Measurements from ENCODE around the gene LBHD2.

LBHD2 gene

DNA sequence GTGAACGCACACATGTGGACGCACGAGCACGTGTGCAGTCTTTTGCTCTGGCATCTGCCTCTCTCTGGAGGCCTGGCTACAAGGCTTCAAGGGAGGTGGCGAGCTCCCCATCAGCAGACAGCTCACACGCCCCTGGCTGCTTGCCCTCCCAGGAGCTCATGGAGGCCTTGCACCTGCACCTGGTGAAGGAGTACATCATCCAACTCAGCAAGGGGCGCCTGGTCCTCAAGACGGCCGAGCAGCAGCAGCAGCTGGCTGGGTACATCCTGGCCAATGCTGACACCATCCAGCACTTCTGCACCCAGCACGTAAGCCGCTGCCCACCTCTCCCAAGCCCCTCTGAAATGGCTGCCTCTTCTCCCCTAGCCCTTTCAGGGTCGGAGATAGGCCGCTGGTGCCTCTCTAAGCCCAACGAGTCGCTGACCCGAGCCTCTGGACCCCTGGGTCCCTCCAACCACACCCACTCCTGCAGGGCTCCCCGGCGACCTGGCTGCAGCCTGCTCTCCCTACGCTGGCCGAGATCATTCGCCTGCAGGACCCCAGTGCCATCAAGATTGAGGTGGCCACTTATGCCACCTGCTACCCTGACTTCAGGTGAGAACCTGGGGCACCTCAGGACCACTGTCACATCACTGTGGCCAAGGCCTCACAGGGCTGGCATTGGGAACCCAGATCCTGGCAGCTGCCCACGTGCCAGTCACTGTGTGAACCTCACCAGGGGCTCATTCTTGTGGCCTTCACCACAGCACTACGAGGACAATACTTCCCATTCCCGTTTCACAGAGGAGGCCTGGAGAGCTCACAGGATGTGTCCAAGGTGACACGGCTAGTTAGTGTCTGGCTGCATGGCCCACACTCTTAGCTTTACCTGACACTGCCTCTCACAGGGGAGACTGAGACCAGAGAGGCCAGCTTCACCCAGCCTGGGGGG lies 49.5 kb downstream of the LBHD2 start:
- no peak for DNase-seq

DNA sequence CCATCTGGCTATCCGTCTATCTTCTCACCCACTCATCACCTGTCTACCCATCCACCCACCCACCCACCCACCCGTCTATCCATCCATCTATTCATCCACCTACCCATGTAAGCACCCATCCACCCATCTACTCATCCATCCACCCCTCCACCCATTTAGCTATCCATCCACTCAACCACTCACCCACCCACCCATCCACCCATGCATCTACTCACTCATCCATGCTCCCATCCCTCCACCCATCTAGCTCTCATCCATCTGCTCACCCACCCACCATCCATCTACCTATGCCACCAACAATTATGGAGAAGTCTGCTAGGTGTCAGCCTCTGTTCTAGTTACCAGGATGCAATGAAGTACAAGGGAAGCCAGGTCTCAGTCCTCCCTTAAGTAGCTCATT lies 50.4 kb downstream of the LBHD2 start:
- DNase-seq: no peak

DNA sequence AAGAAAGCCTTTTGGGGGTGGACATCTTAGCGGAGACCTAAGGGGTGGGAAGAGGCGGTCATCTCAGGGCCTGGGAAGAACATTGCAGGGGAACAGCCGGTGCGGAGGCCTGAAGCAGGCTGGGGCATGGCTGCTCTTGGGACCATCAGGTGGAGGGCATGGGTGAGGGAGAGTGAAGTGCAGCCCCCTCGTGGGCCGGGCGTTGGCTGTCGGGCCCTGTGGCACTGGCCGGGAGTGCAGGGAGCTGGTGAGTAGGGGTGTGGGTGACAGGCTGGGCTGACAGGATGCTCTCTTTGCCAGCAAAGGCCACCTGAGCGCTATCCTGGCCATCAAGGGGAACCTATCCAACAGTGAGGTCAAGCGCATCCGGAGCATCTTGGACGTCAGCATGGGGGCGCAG lies 50.9 kb downstream of the LBHD2 start:
- no peak for DNase-seq

DNA sequence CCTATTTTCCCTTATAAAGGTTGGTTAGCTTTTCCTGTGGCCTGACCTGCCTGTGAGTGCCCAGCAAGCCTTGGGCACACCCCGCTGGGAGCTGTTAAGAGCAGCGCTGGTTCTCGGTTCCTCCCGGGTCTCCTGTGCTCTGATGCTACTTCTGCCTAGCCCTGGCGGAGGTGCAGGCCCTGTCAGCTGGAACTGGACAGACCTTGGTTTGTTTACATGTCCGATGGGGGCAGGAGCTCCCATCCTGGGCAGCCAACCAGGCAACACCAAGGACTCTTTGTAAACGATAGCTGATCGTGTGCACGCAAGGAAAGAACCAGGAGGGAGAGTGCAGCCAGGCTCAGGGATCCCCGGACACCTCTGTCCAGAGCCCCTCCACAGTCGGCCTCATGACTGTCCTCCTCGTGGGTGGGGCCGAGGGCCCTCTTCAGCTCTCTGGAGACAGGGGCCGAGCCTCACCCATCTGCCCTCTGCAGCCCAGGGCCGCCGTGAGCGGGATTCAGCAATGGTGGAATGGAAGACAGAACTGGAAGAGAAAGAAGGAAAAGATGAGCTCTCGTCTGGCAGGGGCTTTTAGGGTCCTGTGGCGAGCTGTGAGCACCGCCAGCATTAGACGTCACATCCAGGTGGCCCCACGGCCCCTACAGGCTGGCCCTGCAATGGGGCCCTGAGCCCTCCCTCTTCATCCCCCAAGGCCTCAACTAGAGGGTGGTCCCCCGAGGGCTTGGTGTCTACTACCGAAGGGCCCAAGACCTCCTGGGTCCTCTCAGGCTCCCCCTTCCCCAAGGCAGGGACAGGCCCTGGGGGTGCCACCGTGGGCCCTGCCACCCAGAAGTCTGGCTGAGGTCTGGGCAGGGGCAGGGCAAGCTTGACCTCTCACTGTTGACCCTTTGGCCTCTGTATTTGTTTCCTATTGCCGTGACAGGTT lies 51.6 kb downstream of the LBHD2 start:
- no peak for DNase-seq

DNA sequence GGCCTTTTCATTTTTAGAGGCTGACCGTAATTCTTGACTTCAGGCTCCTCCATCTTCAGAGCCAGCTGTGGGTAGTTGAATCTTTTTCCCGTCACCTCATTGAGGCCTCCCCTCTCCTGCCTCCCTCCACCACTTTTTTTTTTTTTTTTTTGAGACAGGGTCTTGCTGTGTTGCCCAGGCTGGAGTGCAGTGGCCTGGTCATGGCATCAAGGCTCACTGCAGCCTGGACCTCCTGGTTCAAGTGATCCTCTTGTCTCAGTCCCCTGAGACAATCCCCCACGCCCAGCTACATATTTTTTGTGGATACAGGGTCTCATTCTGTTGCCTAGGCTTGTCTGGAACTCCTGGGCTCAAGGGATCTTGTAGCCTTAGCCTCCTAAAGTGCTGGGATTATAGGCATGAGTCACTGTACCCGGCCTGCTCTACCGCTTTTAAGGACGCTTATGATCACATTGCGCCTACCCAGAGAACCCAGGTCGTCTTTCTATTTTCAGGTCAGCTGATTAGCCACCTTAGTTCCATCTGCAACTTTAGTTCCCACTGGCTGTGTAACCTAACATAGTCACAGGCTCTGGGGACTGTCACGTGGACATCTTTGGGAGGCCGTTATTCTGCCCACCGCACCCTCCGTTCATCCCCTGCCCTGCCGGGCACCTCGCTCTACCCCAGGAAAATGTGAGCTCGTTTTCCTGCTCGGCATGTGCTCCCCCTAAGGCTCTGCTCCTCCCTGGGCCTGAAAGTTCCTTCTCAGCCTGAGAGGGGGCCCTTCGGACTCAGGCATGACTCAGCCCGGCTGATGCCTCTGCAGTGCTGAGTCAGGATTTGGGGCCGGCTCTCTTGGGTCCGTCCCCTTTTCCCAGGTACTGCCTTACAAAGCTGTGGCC lies 52.6 kb downstream of the LBHD2 start:
- no peak for DNase-seq

DNA sequence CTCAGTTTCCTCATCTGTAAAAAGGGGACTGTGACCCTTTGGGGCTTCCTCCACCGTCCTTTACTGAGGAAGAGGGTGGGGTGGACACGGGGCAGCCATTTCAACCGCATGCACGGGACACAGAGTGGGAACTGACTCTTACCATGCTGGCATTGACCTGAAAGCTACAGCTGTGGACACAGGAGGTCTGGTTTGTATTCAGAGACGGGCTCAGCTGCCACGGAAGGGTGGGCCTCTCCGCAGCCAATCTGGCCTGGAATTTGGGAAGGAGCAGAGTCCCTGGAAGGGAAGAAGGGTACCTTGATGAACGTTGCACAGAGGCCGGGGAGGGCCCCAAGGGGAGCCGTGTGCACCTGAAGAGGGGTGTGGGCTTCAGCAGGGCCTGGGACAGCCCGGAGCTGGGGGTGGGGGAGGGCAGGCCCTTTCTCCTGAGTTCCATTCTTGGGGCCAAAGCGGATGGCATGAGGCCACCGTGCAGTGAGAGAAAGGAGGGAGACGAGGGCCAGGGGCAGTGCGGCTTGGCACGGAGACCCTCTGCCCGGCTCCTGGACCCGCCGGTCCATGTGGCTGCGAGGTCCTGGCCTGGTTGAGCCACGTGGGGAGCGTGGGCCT lies 53.8 kb downstream of the LBHD2 start:
- DNase-seq: no peak

DNA sequence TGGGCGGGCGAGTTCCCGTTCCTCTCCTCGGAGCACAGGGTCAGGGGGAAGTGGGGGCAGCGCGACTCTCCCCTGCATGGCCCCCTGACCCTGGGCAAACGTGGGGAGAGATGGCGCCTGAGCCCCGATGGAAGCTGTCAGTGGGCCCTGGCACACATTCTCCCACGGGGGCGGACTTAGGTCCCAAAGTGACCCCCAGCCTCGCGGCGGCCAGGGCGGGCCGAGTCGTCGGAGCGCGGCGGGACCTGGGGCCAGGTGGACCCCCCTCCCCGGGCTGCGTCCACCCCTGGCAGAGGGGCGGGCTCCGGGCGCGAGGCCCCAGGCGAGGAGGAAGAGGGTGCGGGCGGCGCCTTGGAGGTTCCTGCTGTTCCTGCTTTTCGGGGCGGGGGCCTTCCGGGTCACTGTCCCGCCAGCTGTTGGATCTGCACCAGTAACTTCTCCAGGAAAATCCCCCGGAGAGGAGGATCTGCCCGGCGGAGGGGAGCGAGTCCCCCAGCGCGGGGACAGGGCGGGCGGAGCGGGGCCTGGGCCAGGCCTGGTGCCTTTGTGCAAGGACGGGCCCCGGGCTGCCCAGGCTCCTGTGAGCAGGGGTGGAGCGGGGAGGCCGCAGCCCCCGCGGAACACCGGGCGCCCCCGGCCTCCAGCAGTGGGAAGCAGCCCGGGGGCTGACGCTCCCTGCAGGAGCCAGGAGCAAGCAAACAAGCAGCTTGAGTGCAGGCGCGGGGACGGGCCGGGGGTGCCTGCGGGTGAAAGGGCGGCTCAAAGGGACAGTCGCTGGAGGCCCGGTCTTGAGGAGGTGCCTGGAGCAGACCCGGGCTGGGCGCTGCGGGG lies 54.5 kb downstream of the LBHD2 start:
- DNase-seq: no peak

DNA sequence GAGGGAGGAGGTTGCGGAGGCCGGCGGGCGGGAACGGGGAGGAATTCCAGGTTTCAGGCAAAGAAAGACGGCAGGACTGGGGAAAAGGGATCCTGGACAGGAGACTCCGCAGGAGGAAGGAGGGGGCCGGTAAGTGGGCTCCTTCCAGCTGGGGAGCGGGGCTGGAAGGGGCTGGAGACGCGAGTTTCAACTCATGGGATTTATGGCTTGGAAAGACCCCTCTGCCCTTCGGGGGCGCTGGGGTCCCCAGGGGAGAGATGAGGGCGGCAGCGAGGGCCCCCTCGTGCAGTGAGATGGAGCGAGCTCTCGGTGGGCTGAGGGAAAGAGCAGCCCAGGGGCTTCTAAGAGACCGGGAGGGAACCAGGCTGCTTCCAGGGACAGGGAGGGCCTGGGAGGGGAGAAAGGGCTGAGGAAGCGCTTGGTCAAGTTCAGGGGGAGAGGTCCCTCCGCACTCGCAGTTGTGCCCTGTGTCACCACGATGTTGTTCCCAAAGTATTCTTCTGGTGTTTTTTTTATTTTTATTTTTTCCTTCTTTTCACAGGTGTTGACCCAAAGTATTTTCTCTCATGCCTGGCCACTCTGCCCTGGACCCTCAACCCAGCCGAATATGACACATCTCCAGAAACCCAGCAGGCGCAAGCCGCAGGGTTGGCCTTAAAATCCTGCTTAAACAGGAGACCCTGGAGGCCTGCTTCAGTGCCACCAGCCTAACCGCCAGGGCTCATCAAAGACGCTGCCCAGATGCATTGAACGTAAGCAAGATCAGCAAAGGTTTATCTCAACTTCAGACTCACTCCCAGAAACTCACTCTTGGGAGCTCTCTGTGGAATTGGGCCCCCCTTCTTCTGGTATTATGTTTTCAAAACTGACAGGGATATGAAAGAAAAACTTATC lies 55.4 kb downstream of the LBHD2 start:
- no peak for DNase-seq
